M059J (cell line): ENCODE measurements around the gene KRTAP5-7. TPM values are rescaled to one million over a fixed set of nuclear protein-coding genes. Genes with fewer than 3 reads are reported as not detected.
A peak's percentile ranks its signal among the peaks of the same experiment; 100 is the strongest.

Source experiments
- DNase-seq: peaks from one replicate; pipeline ENCODE4 v3.0.0-alpha.2; 2012; ENCODE audit warnings: low read depth
- total RNA-seq: library from RNA; depleted of rRNA; stranded (reverse); fragments of >200 nt; shearing (Covaris generic); gene quantifications from 2 replicates; pipeline ENCODE4 v1.2.3, GENCODE V29; 2014

KRTAP5-7 gene
- total RNA-seq, 1 experiment from 2014 or later: not detected

DNA sequence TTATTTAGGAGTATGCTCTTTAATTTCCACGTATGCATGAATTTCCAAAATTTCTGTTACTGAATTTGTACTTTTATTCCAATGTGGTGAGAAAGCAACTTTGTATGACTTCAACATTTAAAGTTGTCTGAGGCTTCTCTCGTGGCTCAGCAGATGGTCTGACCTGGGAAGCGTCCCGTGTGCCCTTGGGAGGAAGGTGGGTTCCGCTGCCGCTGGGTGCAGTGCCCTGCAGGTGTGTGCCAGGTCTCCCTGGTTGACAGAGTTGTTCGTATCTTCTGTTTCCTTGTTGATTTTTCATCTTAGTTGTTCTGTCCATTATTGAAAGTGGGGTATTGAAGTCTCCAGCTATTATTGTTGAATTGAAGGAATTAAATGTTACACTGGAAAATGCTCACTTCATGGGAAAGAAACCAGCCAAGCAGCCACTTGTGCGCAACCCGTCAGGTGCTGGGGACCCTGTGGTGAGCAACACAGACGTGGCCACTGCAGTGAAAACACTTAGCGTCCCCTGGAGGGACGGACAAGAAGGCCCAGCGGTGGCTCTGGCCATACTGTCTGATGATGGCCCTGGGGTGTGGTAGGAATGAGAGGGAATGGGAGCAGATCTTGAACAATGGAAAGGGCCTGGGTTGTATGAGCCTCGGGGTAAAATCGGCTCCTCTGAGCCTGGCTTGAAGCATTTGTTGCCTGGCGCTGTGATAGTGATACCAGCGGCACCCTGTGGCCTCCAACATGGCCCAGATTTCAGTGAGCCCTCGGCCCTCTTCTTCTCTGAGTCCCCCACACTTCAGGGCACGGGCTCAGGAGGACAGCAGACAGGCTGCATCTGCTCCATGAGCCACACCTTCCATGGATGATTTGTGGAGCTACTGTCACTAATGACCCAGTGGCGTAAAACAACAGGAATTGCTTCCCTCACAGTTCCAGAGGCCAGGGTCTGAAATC lies 31.5 kb upstream of the KRTAP5-7 start:
- DNase-seq: no peak

DNA sequence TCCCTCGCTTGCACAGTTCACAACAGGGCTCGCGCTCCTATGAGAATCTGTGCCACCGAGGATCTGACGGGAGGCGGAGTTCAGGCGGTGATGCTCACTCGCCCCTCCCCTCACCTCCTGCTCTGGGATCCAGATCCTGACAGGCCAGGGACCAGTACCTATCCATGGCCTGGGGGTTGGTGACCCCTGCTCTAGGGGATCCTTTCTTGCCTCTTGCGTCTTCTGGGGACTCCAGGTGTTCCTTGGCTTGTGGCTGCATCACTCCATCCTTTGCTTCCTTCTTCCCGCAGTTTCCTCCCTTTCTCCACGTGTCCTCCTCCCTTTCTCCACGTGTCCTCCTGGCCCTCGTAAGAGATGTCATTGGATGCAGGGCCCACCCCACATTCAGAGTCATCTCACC lies 30.6 kb upstream of the KRTAP5-7 start:
- DNase-seq: no peak

DNA sequence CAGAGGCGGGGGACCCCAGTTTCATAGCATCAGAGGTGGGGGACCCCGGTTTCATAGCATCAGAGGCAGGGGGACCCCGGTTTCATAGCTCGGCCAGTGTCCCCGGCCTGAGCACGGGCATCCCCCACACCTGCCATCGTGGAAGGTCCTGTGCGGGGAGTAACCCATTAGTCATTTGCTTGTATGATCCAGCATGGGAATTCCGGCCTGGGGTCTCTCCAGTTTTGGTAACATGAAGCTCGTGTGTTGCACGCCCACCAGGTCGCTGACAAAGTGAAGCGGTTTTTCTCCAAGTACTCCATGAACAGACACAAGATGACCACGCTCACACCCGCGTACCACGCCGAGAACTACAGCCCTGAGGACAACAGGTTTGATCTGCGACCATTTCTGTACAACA lies 29.0 kb upstream of the KRTAP5-7 start:
- DNase-seq: no peak

DNA sequence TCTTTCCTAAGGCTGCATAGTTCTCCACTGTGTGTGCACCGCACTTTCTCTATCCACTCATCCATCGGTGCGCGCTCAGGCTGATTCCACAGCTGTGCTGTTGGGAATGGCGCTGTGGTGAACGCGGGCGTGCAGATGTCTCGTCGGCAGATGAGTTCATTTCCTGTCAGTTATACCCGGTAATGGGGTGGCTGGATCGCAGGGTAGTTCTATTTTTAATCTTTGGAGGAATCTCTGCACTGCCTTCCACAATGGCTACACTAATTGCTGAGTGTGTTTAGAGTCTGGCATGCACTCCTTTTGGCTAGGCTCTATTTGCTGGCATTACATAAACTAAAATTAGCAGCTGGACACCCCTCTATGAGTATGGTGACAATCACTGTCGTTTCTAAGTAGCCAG lies 27.9 kb upstream of the KRTAP5-7 start:
- no peak for DNase-seq

DNA sequence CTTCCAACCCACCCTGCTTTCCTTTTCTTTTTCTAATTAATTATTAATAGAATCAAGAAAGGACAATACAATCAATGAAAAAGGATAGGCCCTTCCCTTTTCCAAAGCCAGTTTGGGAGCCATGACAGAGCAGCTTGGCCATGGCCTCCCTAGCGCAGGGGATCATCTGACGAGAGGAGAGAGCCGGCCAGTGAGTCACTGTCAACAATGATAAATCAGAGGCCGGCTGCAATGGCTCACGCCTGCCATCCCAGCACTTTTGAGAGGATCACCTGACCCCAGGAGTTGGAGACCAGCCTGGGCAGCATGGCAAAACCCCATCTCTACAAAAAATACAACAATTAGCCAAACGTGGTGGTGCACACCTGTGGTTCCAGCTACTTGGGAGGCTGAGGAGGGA lies 27.5 kb upstream of the KRTAP5-7 start:
- peak; percentile 8 for DNase-seq

DNA sequence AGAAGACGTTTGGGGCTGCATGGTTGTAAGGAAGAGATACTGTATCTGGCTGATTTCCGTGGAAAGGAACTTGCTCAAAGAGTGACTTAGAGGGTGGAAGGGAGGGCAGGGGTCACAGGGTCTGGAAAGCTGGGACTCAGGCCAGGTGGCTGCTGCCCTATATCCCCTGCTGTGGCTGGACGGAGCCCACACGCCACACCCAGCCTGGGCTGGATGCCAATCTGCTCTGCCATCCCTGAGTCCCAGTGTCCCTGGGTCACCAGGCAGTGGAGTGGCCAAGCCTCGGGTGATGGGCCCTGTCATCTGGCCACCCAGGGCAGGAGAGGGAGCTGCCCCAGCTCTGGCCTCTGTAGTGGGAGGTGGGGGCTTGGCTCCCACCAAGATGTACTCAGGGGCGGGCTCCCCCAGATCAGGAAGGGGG lies 26.5 kb upstream of the KRTAP5-7 start:
- peak; percentile 4 for DNase-seq

DNA sequence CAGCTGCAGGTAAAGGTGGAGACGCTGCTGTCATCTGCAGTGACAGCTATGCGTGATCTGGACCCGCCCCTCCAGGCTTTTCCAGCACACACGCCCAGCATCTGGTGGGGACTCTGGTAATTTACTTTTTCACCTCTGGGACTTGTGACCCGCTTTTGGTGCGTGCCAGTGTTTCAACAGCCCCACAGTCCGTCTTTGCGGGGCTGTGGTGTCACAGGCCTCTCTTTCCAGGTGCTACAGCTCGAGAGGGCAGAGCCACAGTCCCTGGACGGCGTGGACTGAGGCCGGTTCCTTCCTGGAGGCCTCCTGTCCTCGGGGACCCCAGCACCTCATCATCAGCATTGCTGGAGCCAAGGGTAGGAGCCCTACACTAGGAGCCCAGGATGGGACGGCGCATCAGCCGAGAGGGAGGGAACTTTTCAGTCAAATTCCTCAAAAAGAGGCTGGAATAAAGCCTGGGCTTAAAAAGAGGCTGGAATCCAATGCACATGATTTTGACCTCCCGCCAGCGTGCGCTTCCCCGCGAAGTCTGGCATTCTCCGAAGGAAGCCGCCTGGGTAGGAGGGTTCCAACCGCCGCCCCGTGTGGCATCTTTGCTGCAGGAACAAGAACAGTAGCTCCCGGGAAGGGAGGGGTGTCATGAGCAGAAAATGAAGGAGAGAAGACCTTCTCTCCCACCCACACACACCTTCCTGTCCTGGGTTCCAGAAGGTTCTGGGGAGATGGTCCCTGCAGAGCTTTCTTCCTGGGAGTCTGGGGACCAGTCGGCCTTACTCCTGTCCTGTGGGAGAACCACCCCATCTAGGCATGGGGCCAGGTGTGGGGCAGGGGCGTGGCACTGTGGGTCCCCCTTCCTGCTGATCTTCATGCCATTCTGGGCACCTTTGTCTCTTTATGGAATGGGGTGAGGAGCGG lies 25.7 kb upstream of the KRTAP5-7 start:
- no peak for DNase-seq

DNA sequence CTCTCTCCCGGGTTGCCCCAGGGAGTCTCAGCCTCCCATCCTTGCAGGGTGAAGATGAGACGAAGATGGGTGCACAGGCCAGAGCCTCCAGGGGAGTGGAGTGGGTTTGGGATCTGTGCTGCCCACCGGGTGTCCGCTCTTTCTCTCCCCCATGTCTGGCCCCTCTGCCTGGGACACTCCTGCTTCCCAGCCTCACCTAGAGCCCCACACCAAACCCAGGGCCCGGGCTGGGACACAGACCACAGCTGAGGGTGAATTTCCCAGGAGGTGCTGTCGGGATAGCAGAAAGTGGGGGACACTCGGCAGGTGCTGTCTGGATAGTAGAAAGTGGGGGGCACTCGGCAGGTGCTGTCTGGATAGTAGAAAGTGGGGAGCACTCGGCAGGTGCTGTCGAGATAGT lies 25.0 kb upstream of the KRTAP5-7 start:
- DNase-seq: no peak

DNA sequence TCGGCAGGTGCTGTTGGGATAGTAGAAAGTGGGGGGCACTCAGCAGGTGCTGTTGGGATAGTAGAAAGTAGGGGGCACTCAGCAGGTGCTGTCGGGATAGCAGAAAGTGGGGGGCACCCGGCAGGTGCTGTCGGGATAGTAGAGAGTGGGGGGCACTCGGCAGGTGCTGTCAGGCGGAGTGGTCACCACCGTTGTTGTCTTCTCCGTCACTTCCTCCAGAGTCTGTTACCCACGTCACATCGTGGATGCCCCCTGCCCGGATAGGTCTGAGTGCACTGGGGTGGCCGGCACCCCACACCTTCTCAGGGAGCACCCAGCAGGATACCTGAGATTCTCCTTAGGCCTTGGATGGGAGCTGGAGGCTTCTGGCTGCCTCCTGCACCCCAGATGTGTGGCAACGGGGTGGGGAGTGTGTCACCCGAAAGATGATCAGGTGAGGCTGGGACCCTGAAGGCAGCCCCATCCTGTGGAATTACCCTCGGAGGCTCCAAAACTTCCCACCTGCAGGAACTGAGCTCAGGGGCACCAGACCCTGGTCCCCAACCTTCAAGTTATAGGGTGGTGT lies 24.1 kb upstream of the KRTAP5-7 start:
- no peak for DNase-seq

DNA sequence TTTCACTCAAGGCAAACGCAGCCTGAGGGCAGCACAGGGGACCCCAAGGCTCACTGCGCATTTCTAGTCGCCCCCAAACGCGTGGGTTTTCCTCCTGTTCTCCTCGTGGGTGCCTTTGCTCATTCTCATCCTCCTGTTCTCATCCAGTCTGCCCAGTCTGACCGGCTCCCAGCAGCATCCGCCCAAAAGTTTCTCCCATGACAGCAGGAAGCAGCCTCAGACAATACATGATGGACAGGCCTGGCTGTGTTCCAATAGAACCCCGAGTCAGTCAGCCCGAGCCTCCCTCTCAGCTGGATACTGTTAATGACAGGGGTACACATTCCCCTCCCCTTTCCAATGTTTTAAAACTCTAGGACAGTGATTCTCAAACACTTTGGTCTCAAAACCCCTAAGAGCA lies 22.5 kb upstream of the KRTAP5-7 start:
- DNase-seq: no peak

DNA sequence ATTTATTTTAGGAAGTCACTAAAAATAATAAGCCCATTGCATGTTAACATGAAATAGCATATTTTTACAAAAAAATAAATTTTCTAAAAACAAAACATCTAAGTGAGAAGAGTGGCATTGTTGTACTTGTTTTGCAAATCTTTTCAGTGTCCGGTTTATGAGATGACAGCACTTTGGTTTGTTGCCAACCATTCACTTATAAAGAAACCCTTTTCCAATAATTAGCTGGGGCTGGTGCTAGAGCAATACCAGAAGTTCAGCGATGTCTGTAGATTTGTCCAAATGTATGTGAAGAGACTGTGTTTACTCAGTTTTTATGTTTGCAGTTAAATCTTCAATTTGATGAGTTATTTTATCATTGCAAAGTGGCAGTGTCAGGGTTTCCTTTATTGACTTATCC lies 22.1 kb upstream of the KRTAP5-7 start:
- no peak for DNase-seq

DNA sequence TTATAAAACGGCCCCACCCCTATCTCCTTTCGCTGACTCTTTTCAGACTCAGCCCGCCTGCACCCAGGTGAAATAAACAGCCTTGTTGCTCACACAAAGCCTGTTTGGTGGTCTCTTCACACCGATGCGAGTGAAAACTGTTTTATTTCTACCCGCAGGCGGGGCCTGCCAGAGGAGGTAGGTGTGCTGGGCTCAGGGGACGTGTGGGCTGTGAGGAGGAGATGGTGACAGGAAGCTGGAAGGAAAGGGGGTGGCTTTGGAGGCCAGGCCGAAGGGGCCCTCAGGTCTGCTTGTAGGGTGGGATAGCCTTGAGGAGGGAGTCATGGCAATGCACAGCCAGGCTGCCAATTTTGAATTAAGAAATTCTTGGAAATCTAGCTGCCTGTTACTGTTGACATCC lies 21.3 kb upstream of the KRTAP5-7 start:
- DNase-seq: no peak

DNA sequence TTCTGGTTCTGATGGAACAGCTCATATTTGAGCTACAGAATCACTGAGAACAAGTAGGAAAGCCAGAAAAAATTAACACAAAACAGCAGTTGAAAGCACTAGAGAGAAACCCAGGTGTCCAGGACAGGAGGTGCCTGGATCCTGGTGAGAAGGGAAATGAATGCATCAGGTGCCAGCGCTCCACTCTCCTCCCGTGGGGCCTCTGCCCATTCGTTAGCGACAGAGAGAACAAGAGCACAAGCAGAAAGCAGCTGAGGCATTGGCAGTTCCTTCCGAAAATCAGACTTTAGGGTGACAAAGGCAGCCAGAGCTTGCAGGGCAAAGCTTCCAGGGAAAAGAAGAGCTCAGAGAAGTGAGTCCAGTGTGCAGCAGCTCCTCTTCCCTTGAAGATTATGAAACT lies 20.0 kb upstream of the KRTAP5-7 start:
- DNase-seq: no peak

DNA sequence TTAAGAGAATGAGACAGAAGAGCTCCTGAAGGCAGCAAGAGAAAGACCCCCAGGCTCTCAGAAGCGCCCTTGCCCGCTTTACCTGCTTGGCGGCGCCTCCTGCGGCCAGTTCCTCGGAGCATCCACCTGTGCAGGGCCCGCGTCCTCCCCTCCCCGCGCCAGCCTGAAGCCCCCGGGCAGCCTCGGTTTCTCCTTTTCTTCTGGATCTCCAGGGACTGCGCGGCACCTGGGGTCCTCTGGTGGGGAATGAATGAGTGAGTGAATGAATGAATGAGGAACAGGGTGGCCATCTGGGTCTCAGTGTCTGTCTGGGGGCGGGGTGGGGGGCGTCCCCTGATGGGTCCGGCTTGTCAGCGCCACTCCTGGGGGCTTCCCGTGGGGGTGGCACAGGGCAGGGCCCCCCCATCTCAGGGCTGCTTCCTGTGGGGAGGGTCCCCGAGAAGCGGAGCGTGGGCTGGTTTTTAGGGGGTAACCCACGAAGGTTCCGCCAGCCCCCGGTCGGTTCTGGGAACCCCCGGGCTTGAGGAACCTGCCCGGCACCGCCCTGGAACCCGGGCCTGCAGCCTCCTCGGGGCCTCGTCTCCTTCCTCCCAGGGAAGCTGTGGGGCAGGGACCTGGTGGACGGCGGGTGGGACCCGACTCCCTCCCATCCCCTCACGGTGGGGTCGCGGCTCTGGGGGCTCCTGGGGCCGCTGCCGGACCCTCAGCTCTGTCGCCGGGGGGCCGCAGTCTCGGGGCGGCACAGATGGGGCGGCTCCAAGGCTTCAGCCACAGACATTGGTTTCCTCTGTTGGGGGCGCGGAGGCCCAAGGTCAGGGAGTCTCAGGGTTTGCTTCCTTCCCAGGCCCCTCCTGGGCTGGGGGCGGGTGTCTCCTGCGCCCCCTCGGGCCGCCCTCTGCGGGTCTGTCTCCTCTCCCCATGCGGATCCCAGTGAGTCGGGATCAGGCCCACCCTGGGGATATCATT lies 8.3 kb upstream of the KRTAP5-7 start:
- no peak for DNase-seq

DNA sequence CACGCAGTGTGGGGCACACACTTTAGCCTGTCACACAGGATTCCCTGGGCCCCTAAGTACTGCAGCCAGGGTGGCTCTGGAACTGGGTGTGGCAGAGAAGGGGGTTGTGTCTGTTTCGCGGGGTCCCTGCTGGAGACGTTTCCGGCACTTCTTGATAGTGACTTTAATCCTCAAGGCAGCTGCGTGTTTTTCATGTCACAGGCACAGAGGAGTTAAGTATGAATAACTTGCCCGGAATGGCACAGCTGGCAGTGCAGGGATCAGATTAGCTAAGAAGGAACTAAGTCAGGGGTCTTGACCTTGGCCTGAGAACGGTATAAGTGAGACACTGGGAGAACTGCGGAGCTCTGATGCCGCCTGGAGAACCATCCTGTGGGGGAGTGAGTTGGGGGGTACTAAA lies 7.5 kb upstream of the KRTAP5-7 start:
- no peak for DNase-seq

DNA sequence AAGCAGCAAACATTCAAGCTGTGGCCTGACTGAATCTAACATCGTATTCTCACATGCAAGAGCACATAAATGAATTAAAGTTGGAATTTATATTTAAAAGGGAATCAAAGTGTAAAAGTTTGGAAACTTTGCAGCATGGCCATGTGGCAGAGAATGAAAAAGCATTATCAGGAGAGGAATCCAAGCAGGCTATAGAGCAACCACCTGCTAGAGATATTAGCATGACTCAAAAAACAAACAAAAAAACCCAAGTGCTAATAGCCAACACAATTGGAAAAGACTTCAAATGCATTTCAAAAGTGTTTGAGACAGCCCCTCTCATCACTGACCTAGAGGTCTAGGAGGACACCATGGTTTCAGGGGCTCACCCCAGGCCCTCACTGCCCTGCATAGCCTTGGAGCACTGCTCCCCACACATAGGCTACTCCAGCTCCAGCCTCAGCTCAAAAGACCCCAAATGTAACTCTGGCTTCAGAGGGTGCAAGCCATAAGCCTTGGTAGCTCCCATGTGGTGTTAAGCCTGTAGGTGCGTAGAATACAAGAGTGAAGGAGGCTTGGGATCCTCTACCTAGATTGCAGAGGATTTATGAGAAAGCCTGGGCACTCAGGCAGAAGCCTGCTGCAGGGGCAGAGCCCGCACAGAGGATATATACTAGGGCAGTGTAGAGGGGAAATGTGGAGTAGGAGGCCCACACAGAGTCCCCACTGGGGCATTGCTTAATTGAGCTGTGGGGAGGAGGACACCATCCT lies 1.7 kb upstream of the KRTAP5-7 start:
- DNase-seq: no peak

DNA sequence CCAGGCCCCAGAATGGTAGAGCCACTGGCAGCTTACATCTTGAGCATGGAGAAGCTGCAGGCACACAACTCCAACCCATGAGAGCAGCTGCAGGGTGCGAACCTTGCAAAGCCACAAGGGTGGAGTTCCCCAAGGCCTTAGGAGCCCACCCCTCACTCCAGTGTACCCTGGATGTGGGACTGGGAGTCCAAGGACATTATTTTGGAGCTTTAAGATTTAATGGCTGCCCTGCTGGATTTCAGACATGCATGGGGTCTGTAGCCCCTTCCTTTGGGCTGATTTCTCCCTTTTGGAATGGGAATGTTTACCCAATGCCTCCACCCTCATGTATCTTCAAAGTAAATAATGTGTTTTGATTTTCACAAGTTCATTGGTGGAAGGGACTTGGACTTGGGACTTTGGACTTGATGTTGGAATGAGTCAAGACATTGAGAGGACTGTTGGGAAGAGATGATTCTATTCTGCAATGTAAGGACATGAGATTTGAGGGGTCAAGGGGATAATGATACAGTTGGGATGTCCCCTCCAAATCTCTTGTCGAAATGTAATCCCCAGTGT lies 1.1 kb upstream of the KRTAP5-7 start:
- no peak for DNase-seq

DNA sequence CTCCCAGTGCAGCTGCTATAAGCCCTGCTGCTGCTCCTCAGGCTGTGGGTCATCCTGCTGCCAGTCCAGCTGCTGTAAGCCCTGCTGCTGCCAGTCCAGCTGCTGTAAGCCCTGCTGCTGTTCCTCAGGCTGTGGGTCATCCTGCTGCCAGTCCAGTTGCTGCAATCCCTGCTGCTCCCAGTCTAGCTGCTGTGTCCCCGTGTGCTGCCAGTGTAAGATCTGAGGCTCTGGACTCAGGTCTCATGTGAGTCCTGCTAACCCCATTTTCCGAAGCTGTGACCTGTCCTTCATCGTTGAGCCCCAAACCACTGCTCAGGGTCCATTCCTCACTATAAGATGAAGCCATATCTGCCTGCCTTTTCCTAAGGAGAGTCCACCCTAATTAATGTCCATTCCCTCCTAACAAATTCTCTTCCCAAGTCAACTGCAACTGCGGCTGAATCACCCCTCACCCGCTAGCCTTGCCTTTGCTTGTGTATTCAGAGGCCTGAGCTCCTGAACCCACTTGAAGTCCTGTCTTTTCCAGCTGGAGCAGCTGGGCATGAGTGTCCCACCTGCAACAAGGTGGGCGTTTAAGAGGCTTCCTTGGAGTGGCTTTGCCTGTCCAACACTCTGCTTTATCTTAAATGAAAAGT lies 626 bp downstream of the KRTAP5-7 start:
- DNase-seq: no peak

DNA sequence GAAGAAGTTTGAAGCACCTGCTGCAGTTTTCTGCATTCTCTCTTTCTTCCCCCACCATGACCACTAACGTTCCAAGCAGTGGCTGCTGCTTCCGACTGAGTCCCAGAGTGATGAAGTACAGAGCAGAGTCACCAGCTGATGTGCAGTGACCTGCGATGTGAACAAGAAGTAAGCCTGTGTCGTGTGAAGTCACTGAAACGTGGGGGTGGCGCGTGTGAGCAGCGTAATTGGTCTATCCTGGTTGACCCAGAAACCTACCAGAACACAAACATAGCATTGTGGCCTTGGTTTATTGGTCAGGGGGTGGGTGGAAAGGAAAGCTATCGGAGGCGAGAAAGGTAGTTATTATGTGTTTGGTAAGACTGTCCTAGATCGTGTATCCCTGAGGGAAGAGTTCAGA lies 3.5 kb downstream of the KRTAP5-7 start:
- no peak for DNase-seq
